HPDE6-E6E7 (cell line): Measurements from ENCODE around the gene UBE2H.

Source experiments
- DNase-seq: peaks from one replicate; pipeline ENCODE4 v3.0.0; 2011; ENCODE audit warnings: missing footprints; ENCODE audit errors: extremely low spot score

UBE2H gene

DNA sequence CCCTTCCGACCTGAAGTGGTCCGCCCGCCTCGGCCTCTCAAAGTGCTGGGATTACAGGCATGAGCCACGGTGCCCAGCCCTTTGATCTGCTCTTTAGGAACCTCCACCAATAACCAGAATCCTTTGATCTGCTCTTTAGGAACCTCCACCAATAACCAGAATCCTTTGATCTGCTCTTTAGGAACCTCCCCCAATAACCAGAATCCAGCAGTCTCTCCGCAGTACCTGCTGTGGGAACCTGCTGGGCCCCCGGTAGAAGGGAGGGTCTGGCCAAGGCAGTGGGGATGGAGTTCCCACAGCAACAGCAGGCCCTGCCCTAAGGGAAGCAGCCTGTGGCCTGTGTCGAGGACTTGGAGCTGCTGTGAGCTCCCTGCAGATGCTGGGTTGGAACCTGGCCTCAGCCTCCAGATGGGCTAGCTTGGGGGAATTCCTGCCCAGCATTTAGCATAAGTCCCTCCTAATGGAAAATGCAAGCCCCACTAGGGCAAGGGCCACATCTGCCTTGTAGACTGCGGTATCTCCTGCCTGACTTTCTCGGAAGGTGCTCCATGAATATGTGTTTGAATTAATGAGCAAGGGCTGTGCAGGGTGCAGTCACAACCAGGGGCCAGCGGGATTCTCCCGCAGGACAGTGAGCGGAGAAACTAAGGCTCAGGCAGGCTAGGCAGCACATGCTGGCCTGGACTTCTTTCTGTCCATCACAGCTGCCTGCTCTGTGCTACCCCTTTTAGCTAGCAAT, 165.8 kb downstream of the UBE2H start:
- no peak for DNase-seq

GRCh38 chr7:129785685-129786514, 166.9 kb downstream of the UBE2H start:
- DNase-seq: no peak

- no peak for DNase-seq
These were observed 167.7 kb downstream of the UBE2H start for GRCh38 chr7:129784783-129785684.

DNA sequence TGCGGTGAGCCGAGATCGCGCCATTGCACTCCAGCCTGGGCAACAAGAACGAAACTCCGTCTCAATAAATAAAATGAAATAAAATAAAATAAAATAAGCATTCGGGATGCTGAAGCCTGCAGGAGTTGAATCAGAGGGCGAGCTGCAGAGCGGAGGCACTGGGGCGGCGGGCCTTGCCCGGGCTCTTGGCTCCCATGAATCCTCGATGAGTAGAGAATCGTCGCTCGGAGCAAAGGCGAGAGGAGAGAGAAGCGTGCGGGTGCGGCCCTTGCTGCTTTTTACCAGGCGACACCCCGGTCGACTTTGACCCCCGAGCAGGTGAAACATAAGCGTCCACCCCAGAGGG, 168.3 kb downstream of the UBE2H start:
- no peak for DNase-seq

- DNase-seq: no peak
These were observed 169.2 kb downstream of the UBE2H start for GRCh38 chr7:129783584-129783919.

DNA sequence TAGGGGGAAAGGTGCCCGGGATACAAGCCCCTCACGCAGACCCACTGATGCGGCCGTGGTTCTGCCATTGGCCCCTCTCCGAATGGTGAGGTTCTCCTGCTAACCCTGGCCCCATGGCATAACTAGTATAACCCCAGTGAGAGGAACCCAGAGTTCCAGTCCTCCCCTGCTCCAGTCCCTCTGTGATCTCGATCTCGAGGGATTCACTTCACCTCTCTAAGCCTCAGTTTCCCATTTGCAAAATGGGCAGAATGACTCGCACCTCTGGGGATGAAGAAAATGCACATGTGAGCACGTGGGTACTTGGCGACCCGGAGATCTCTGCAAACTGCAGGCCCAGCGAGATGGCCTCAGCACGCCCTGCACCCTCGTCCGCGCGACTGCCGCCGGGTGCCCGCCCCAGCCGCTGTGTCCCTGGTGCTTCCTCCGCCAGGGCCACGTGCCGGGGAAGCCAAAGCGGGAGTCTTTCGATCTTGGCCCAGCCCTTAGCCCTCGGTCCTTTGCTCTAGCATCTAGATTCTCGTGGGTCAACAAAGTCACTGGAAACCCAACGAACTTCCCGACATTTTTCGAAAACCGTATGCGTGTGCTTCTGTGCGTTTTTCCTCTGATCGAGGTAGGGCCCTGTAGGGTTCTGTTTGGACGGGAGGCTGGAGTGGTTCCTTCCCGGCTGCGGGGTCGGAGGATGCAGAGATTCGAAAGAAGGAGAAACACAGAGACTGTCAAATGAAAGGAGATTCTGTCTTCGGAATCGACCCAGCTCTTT, 169.8 kb downstream of the UBE2H start:
- no peak for DNase-seq

GRCh38 chr7:129781928-129782817, 170.6 kb downstream of the UBE2H start:
- no peak for DNase-seq

GRCh38 chr7:129780974-129781927, 171.5 kb downstream of the UBE2H start:
- no peak for DNase-seq
